ENCODE results near the gene LRRFIP1. TPM values are rescaled to one million over a fixed set of nuclear protein-coding genes. Genes with fewer than 3 reads are reported as not detected.

Gene LRRFIP1
- total and polyA plus RNA-seq, 2 of the 13 experiments (the other 11 are each of a cell fraction or from before 2014, with no cell fraction given): 15.9 to 40.5 TPM

- no peaks in the 10 kb centered on the region for H3K4me1 ChIP-seq (ENCODE audit: insufficient read depth, low read length)
- H3K36me3 ChIP-seq (replicated peaks in 1 of 2; ENCODE audit: control insufficient read depth in 1 of 2, insufficient read depth in 2 of 2, low read length in 2 of 2): no peaks in the 10 kb centered on the region
- no peak for TF ChIP-seq ZNF160 (CRISPR knock-in tag; IDR thresholded peaks at IDR 0.05)
- H4K20me1 ChIP-seq (ENCODE audit: insufficient read depth, low read length): no peaks in the 10 kb centered on the region
- WGBS (ENCODE audit: low lambda C conversion rate): 2% methylated on average over 1 of the region's 1 CpG
- no peak overlapping the region for H3K4me3 ChIP-seq (replicated peaks in 1 of 3; ENCODE audit: insufficient read depth in 1 of 3, low read depth in 2 of 3, low read length in 3 of 3)
- H3K9ac ChIP-seq (ENCODE audit: insufficient read depth, low read depth, low read length): no peak overlapping the region
- ATAC-seq (no peak), FAIRE-seq (no peak), DNase-seq (ENCODE audit: low spot score) (no peak)
- H3K9me3 ChIP-seq (ENCODE audit: low read length): no peaks in the 10 kb centered on the region
- no TSS peak for BruUV-seq (replicated peaks)
- ChIA-PET POLR2A (no interaction called here), CTCF (ENCODE audit: low intra/inter-chr PET ratio, low total read pairs) (no interaction called here)
- no peak overlapping the region for H2AFZ ChIP-seq (ENCODE audit: low read length)
- no peak overlapping the region for H3K4me2 ChIP-seq (ENCODE audit: low read depth, low read length)
- H3K79me2 ChIP-seq (ENCODE audit: insufficient read depth, low read length): no peaks in the 10 kb centered on the region
- H3K27ac ChIP-seq (ENCODE audit: extremely low read length, insufficient read depth, low read length): no peak overlapping the region
- H3K27me3 ChIP-seq (ENCODE audit: control insufficient read depth in 1 of 2, insufficient read depth in 2 of 2, low read length in 2 of 2): 0 out of 5 replicates have a peak, but pooled peaks cover 0 to 7% of the 10 kb centered on the region in 2 experiments
- in situ Hi-C loops (cut with HindIII; ENCODE audit: extremely low pct_ligation_motif_present, low pct_unique_long_range_greater_than_20kb) (no loop called here), intact Hi-C loops (cut with micrococcal nuclease; ENCODE audit: unreplicated experiment) (no loop called here)
Measured at GRCh38 chr2:237815637-237816036, 188.2 kb downstream of the LRRFIP1 start.

GRCh38 chr2:237816531-237816930 is 189.1 kb downstream of the LRRFIP1 start:
- BruUV-seq (replicated peaks): no TSS peak
- Histone ChIP-seq H2AFZ (ENCODE audit: low read length) (no peak overlapping the region), H3K4me2 (ENCODE audit: low read depth, low read length) (no peak overlapping the region), H3K79me2 (ENCODE audit: insufficient read depth, low read length) (no peaks in the 10 kb centered on the region), H4K20me1 (ENCODE audit: insufficient read depth, low read length) (no peaks in the 10 kb centered on the region), H3K9ac (ENCODE audit: insufficient read depth, low read depth, low read length) (no peak overlapping the region), H3K4me3 (replicated peaks in 1 of 3; ENCODE audit: insufficient read depth in 1 of 3, low read depth in 2 of 3, low read length in 3 of 3) (no peak overlapping the region), H3K36me3 (replicated peaks in 1 of 2; ENCODE audit: control insufficient read depth in 1 of 2, insufficient read depth in 2 of 2, low read length in 2 of 2) (no peaks in the 10 kb centered on the region), H3K27me3 (ENCODE audit: control insufficient read depth in 1 of 2, insufficient read depth in 2 of 2, low read length in 2 of 2) (0 out of 5 replicates have a peak, but pooled peaks cover 0 to 4% of the 10 kb centered on the region in 2 experiments), H3K9me3 (ENCODE audit: low read length) (no peaks in the 10 kb centered on the region), H3K27ac (ENCODE audit: extremely low read length, insufficient read depth, low read length) (no peak overlapping the region), H3K4me1 (ENCODE audit: insufficient read depth, low read length) (no peaks in the 10 kb centered on the region)
- in situ Hi-C loops (cut with HindIII; ENCODE audit: extremely low pct_ligation_motif_present, low pct_unique_long_range_greater_than_20kb): no loop called here
- ChIA-PET CTCF (ENCODE audit: low intra/inter-chr PET ratio, low total read pairs) (no interaction called here), POLR2A (no interaction called here)
- intact Hi-C loops (cut with micrococcal nuclease; ENCODE audit: unreplicated experiment): no loop called here
- TF ChIP-seq, protein P1, sequence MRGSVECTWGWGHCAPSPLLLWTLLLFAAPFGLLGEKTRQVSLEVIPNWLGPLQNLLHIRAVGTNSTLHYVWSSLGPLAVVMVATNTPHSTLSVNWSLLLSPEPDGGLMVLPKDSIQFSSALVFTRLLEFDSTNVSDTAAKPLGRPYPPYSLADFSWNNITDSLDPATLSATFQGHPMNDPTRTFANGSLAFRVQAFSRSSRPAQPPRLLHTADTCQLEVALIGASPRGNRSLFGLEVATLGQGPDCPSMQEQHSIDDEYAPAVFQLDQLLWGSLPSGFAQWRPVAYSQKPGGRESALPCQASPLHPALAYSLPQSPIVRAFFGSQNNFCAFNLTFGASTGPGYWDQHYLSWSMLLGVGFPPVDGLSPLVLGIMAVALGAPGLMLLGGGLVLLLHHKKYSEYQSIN (CRISPR knock-in tag; IDR thresholded peaks at IDR 0.05; ENCODE audit: borderline replicate concordance): no peak
- no peak for TF ChIP-seq DR1 (CRISPR knock-in tag; IDR thresholded peaks at IDR 0.05)
- no peak for TF ChIP-seq ZNF274 (CRISPR knock-in tag; IDR thresholded peaks at IDR 0.05)
- TF ChIP-seq AGO1 (IDR thresholded peaks at IDR 0.05; ENCODE audit: low read depth, low read length, poor library complexity, severe bottlenecking): no peak
- WGBS (ENCODE audit: low lambda C conversion rate): 12% methylated on average over 1 of the region's 1 CpG
- DNase-seq (ENCODE audit: low spot score) (no peak), ATAC-seq (no peak), FAIRE-seq (no peak)

All from HepG2 (cell line).